HG02970 (cell line): ENCODE measurements around the gene TSPAN9.

Experiments used
- ATAC-seq: cut with Tn5 transposase; IDR thresholded peaks from one replicate; pipeline ENCODE4 v1.9.1; 2021; ENCODE audit warnings: mild to moderate bottlenecking, moderate library complexity, moderate number of reproducible peaks; ENCODE audit not compliant: unreplicated experiment, low FRiP score

TSPAN9 gene

GRCh38 chr12:3303410-3304136, 226.4 kb downstream of the TSPAN9 start:
- no peak for ATAC-seq

- ATAC-seq = no peak
Measured at GRCh38 chr12:3304436-3305165, 227.4 kb downstream of the TSPAN9 start.

DNA sequence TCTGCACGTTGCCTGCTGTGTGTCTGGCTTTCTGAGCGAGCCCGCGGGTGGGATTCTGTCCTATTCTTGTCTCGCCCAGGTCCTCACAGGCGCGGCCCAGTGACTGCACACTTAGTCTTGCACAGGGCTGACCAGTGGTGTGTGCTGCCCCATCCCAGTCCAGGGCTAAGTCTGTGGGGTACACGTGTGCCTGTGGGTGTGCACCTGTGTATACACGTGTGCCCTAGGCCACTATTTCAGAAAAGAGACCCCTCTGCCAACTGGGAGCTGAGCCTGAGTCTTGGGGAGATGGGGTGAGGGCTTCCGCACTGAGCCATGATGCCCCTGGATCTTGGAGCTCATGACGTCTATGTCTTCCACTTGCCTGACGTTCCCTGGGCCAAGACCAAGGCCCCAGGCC, 228.3 kb downstream of the TSPAN9 start:
- no peak for ATAC-seq

- ATAC-seq = no peak
Measured at GRCh38 chr12:3305904-3306619, 228.9 kb downstream of the TSPAN9 start.

DNA sequence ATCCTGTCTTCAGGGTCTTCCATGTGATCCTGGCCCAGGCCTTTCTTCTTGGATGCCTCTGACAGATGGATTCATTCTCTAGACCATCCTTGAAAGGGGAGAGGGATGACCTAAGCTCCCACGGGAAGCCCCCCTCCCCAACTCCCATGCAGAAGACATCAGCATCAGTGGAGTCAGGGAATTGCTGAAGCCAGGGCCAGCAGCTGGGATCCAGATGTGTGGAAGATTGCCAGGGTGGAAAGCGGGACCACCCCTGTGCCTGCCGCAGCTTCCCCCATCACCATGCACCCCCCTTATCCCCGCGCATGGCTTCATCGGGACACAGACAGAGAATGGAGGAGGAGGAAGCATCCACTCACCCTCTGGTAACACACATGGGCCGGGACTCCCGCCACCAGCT, 230.2 kb downstream of the TSPAN9 start:
- no peak for ATAC-seq

- ATAC-seq = no peak
Measured at GRCh38 chr12:3308063-3308462, 230.9 kb downstream of the TSPAN9 start.

DNA sequence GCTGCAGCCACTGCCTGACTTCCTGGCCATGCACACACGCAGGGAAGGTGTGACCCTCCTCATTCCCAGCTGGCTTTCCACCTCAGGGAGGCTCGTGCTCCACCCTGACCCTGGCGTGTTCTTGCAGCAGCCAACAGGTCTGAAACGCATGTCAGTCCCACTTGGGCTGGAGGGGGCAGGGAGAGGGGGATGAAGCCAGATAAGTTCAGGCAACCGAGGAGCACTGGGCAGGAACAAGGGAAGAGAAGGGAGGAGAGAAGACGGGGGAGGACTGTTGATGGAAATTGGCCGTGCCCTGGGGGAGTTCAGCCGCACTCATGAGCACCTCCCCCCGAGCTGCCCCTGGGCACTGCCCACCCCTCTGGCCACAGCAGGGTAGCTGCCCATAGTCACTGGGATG, 231.4 kb downstream of the TSPAN9 start:
- ATAC-seq = no peak

GRCh38 chr12:3309805-3310204, 232.6 kb downstream of the TSPAN9 start:
- ATAC-seq = no peak

- no peak for ATAC-seq
Measured at GRCh38 chr12:3310271-3311026, 233.3 kb downstream of the TSPAN9 start.

DNA sequence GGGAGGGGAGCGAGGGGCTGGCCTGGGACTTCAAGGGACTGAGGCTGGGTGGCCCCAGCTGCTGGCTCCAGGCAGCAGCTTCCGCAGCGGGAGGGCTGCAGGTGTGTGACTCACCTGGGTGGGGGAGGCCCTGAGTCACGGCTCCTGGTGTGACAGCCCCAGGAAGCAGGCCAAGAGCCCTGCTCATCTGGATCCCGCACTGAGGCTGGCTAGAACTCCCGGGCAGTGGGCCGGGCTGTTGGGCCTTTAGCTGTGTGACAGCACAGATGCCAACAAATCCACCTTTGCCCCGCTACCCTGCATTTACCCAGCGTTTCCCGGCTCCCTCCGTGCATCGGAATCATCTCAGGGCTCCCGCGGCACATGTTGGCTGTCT, 233.8 kb downstream of the TSPAN9 start:
- ATAC-seq = no peak

DNA sequence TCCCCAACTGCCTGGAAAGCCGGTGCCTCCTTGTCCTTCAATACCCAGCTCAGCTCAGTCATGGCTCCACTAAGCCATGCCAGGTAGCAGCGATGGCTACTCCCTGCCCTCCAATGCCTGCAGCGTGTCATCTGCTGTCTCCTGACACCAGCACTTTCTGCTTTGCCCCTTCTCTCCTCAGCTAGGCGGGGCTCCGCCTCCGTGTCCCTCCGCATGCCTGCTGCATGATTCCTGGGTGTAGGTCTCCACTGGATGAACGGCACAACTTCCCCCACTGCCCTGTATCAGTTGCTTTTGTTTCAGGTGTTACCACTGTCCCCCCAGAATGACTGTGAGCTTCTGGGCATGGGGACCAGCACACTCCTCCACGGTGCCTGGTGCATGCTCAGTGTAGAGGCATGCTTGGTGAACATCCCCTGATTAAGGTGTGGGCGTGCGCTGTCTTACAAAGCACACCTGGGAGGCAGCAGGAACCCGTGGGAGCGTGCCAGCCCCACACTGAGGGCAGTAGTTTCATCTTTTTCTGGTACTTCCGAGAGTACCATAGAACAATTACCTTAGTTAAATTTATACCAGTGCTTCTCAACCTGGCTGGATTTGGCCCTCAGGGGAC, 234.4 kb downstream of the TSPAN9 start:
- no peak for ATAC-seq

DNA sequence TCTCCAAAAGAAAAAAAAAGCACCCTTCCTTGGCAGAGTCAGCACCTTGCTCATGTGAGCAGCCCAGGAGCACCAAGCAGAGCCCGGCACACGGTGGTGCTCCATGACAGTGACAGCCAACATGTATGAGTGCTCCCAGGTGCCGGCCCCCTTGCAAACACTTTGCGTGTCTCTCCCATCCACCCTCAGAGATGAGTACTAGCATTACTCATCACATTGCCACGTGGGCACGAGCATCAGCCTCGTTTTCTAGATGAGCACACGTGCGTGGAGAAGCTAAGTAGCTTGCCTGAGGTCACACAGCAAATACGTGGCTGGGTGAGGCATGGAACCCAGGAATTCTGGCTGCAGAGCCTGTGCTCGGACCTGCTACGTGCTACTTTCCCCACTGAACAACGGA, 235.9 kb downstream of the TSPAN9 start:
- no peak for ATAC-seq

DNA sequence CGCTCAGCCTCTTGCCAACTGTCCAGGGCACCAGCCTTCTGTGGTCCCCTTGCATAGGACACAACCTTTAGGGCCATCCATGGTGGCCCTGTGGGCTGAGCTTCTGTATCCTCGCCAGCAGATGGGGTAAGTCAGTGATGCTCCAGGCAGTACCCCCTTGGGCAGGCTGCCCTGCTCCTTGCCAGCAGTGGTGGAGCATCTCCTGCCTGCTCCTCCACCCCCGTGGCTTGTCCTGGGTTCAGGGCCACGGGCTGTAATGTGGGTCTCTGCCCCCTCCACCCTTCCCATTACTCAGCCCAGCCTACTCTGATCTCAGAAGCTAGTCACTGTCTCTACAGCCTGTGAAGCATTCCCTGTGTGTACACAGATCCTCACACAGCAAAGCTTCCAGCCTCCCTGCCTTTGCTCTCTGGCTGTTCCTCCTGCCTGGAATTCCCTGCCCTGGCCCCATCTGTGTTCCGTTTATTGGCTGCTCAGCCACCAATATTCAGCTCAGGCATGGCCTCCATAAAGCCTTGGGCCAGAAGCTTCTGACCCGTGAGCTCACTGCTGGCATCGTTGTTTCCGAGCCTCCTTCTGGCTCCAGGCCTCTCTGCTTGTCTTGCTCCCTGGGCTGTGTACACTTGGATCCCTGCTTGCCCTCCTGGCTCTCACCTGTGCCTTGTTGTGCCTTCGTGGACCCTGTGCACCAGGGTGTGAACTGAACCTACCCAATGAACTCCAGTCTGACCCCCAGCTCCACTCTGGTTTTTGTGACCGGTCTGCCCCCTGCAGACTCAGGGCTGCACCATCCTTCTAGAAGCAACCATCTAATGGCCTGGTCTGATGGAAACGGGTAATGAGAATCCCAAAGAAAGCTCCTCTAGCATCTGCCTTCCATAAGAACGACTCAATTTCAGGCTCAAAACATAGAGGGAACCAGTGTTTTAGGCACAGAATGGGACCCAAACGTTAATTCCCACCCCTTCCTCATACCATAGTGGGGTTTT, 236.8 kb downstream of the TSPAN9 start:
- no peak for ATAC-seq

DNA sequence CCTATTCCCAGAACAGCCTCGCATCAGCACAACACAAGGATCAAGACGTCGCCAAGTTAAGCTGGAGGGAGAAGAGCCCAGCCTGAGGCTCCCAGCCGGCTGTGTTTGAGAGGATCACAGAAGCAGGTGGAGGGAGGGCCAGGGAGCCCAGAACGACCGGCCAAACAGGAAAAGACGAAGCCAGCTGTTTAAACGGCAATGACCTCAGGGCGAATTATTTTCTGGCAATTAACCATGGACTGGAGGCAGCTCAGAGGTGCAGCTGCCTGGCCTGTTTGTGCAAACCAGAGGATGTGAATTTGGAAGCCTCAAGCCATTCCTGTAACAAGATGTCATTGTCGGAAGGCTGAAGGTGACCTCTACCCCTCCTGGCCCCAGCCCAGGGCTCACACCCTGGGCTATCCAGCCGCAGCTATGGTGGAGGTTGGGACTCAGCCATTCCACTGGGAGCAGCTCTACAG, 238.1 kb downstream of the TSPAN9 start:
- no peak for ATAC-seq

GRCh38 chr12:3316776-3317480, 239.7 kb downstream of the TSPAN9 start:
- no peak for ATAC-seq

- no peak for ATAC-seq
Measured at GRCh38 chr12:3317481-3317815, 240.3 kb downstream of the TSPAN9 start.

DNA sequence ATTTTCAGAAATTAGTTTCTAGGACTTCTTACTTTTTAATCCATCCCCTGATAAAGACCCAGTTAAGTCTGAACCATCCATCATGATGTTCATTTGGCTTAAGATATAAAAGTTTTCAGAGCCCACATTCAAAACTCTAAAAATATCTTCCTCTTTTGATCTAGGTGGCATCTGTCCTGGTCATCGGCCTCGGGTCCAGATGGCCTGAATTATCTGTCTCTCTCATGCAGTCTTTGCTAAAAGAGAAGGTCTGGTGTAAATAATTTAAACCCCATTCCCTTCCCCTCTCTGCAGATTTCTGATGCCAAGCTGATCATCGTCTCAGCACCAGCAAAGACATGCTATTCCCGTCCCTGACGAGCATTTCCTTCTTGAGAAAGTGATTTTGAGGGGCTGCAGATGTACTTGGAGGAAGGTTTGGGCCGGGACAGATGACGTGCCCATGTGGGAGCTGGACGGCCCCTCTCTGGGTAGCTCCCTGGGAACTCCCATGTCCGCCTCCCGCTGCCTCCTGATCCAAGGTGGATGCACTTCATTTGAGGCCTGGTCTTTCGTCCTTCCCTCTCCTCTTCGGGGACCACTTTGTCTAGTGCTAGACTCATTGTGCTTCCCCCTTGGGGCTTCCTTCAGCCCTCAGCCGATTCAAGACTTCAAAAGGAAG, 240.8 kb downstream of the TSPAN9 start:
- no peak for ATAC-seq
